Sigmoid colon (tissue), 4 donors: Measurements from ENCODE around the gene VPS26A.

Experiments used
- CTCF ChIP-seq, 4 experiments: fragments of 450-650 bp in 3 of 4; fragments of 200-600 bp in 1 of 4; IDR thresholded peaks; one replicate each; pipeline ENCODE4 v1.5.1; 2016 to 2019; ENCODE audit warnings: antibody characterized with exemption in 4 of 4, mild to moderate bottlenecking in 3 of 4, moderate library complexity in 2 of 4
- EP300 ChIP-seq, 4 donors: sonication (generic); formaldehyde crosslinking; IDR thresholded peaks; one replicate each; pipeline ENCODE4 v1.6.1; 2017; ENCODE audit warnings: antibody characterized with exemption in 4 of 4
- POLR2A ChIP-seq, 2 donors: fragments of 450-650 bp; IDR thresholded peaks; one replicate each; pipeline ENCODE4 v1.6.1; 2016; ENCODE audit warnings: antibody characterized with exemption in 2 of 2, mild to moderate bottlenecking in 2 of 2, moderate library complexity in 2 of 2
- POLR2AphosphoS5 ChIP-seq, 4 donors: sonication (generic); formaldehyde crosslinking; IDR thresholded peaks; one replicate each; pipeline ENCODE4 v1.6.1; 2017; ENCODE audit warnings: antibody characterized with exemption in 4 of 4

GRCh38 chr10:69107699-69108098, 16.3 kb upstream of the VPS26A start:
- no peak for TF ChIP-seq CTCF (IDR thresholded peaks at IDR 0.05)
- TF ChIP-seq POLR2A (IDR thresholded peaks at IDR 0.05): no peak
- no peak for TF ChIP-seq POLR2AphosphoS5 (IDR thresholded peaks at IDR 0.05)
- TF ChIP-seq EP300 (IDR thresholded peaks at IDR 0.05): no peak
